AG09319 (cell line): ENCODE measurements around the gene CHRDL2.
"Not testable (repeated sequence)": the region's sequence is repeated elsewhere in the genome, so short reads cannot be mapped to it uniquely, and the experiment has no call there.

Experiments used
- DNase-seq: peaks from one replicate; pipeline ENCODE4 v3.0.0-alpha.2; 2010; ENCODE audit warnings: low read depth; ENCODE audit errors: extremely low read depth
- TF ChIP-seq, protein P1 (sequence below): IDR thresholded peaks from 2 replicates; pipeline ENCODE4 v1.5.1; 2011; ENCODE audit warnings: low read depth, mild to moderate bottlenecking, inconsistent platforms, low read length, moderate library complexity

CHRDL2 gene

DNA sequence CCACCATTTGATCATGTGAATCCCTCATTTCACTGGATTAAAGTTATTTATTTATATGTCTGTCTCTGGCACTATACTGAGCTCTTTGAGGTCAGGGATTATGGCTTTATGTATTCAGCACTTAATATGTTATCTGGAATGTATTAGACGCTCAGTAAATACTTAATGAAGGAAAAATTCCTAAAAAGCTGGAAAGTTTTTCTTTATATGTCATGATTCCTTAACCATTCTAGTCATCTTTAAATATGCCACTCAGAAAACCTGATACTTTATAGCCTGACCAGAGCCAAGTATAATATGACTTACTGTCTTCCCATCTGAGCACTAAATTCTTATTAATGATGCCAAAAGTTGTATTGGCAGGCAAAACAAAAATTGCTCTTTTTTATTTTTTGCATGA lies 44.5 kb upstream of the CHRDL2 start:
- DNase-seq: no peak
- TF ChIP-seq, protein P1, sequence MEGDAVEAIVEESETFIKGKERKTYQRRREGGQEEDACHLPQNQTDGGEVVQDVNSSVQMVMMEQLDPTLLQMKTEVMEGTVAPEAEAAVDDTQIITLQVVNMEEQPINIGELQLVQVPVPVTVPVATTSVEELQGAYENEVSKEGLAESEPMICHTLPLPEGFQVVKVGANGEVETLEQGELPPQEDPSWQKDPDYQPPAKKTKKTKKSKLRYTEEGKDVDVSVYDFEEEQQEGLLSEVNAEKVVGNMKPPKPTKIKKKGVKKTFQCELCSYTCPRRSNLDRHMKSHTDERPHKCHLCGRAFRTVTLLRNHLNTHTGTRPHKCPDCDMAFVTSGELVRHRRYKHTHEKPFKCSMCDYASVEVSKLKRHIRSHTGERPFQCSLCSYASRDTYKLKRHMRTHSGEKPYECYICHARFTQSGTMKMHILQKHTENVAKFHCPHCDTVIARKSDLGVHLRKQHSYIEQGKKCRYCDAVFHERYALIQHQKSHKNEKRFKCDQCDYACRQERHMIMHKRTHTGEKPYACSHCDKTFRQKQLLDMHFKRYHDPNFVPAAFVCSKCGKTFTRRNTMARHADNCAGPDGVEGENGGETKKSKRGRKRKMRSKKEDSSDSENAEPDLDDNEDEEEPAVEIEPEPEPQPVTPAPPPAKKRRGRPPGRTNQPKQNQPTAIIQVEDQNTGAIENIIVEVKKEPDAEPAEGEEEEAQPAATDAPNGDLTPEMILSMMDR: no peak

DNA sequence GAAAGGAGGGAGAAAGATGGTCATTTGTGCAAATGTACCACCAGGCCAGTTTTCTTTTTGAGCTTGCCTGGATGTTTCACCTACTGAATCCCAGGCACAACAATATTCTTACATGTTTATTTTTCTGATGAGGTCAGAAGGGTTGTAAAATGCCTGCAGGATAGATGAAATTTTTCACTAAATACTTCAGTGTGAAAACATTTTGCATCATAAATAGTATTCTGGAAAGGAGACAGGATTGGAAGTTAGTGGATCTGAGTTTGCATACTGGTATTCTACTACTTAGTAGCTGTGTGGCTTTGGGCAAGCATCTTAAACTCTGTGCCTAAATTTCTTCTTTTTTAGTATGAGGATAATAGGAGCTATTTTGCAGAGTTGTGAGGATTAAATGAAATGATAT lies 42.2 kb upstream of the CHRDL2 start:
- TF ChIP-seq, protein P1: no peak

DNA sequence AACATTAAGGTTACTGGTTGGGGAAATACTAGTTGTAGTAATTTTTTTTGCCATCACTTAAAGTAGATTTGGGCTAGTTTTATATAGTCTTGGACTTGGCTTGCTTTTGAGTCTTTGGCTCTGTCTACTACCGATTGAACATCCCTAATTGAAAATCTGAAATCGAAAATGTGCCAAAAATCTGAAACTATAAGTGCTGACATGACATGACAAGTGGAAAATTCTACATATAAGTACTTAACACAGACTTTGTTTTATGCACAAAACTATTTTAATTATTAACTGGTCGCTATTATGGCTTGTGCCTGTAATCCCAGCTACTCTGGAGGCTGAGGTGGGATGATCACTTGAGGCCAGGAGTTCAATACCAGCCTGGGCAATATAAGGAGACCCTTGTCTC lies 39.9 kb upstream of the CHRDL2 start:
- TF ChIP-seq, protein P1: no peak
- no peak for DNase-seq

More for the DNA sequence above, 42.2 kb upstream of the CHRDL2 start:
- no peak for DNase-seq

GRCh38 chr11:74770456-74770855 lies 39.2 kb upstream of the CHRDL2 start:
- TF ChIP-seq, protein P1: no peak
- no peak for DNase-seq

DNA sequence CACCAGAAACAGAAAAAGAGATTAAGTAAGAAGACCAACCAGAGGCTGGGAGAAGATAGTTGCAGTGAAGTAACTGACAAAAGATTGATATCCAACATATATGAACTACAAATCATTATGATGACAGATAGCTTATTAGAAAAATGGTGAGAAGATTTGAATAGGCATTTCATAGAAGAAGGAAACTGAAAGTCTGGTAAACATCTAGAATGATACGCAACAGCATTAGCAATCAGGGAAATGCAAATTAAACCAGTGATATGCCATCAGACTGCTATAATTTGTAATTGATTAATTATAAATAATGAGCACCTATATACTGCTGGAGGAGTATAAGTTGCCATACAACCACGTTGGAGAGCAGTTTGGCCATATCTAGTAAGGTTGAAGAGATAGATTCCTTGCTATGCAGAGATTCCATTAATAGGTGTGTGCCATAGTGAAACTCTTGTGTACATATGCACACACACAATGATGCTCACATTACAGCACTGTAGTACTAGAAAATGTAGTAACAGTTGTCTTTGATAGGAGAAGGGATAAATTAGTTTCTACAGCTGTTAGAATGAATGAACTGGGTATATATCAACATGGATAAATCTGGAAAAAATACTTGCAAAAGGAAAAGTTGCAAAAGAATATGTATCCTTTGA lies 38.0 kb upstream of the CHRDL2 start:
- TF ChIP-seq, protein P1: no peak

GRCh38 chr11:74768172-74768651 lies 37.0 kb upstream of the CHRDL2 start:
- DNase-seq: not testable (repeated sequence)

More for the DNA sequence above, 38.0 kb upstream of the CHRDL2 start:
- no peak for DNase-seq

- no peak for DNase-seq
- TF ChIP-seq, protein P1: no peak
Observed at GRCh38 chr11:74766905-74767304, 35.7 kb upstream of the CHRDL2 start.

DNA sequence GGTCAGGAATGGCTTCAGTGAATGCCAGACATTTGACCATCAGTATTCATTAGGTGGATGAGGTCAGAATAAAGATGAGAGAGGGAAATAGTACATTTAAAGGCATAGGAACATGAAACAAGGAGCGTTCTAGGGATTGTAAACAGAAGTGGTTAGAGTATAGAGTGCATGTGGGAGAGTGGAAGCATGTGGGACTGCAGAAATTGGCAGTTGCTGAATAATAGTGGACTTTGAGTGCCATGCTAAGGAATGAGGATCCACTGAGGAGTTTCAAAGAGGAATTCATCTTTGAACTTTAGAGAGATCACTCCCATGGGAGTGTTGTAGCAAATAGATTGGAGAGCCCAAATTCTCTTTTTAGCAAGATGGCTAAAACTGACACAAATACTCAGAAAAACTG lies 25.3 kb upstream of the CHRDL2 start:
- no peak for DNase-seq
- TF ChIP-seq, protein P1: no peak
